K562 (cell line): ENCODE measurements around the gene ANAPC4. TPM values are rescaled to one million over a fixed set of nuclear protein-coding genes. Genes with fewer than 3 reads are reported as not detected.
A peak's percentile ranks its signal among the peaks of the same experiment; 100 is the strongest.

Source experiments
- CHD4 ChIP-seq: fragments of 200-600 bp; sonication (generic); IDR thresholded peaks from 3 replicates; pipeline ENCODE4 v1.6.1; 2012; ENCODE audit warnings: low read depth, mild to moderate bottlenecking, mixed read lengths, low read length, inconsistent platforms; ENCODE audit not compliant: insufficient read depth, insufficient replicate concordance, poor library complexity, severe bottlenecking
- DPF2 ChIP-seq: fragments of 450-650 bp; IDR thresholded peaks from 2 replicates; pipeline ENCODE4 v1.6.1; 2016
- PHF21A ChIP-seq: fragments of 450-650 bp; IDR thresholded peaks from 2 replicates; pipeline ENCODE4 v1.6.1; 2017; ENCODE audit warnings: low read depth, borderline replicate concordance
- POLR2H ChIP-seq: IDR thresholded peaks from 2 replicates; pipeline ENCODE4 v1.6.1; 2016; ENCODE audit warnings: missing genetic modification characterization, low read depth, mild to moderate bottlenecking, control low read depth, missing compliant biosample characterization, moderate library complexity
- SMC3 ChIP-seq: conservative IDR thresholded peaks from 2 replicates; pipeline ENCODE4 v1.6.1; 2011; ENCODE audit warnings: low read depth, low read length, improper control_type of control experiment; ENCODE audit not compliant: insufficient read depth
- SP2 ChIP-seq: IDR thresholded peaks from 2 replicates; pipeline ENCODE4 v1.6.1; 2011; ENCODE audit warnings: mild to moderate bottlenecking, low read depth, low read length, moderate library complexity; ENCODE audit not compliant: poor library complexity, severe bottlenecking; ENCODE audit errors: extremely low read depth
- SRF ChIP-seq, 2 experiments: fragments of 250-450, 450-650 bp in 1 of 2; sonication (Bioruptor Pico) in 1 of 2; sonication (generic) in 1 of 2; formaldehyde crosslinking; IDR thresholded peaks; 2 replicates each; pipeline versions ENCODE4 v1.5.0 to v1.5.1; 2020 to 2022; ENCODE audit warnings: mild to moderate bottlenecking in 1 of 2, missing genetic modification reagents in 1 of 2
- TGIF2 ChIP-seq: sonication (generic); formaldehyde crosslinking; IDR thresholded peaks from 2 replicates; pipeline ENCODE4 v1.8.1; 2022; ENCODE audit warnings: mild to moderate bottlenecking, missing genetic modification reagents, moderate library complexity
- XRCC5 ChIP-seq: fragments of 200-400 bp; formaldehyde crosslinking; IDR thresholded peaks from 2 replicates; pipeline ENCODE4 v1.6.1; 2017; ENCODE audit warnings: low read depth, mild to moderate bottlenecking, low read length
- ZNF644 ChIP-seq: fragments of 200-800 bp; sonication (Bioruptor generic); IDR thresholded peaks from 2 replicates; pipeline ENCODE4 v1.6.1; 2016; ENCODE audit warnings: low read depth, missing genetic modification characterization, missing compliant biosample characterization
- polyA plus RNA-seq, 8 experiments: library from polyadenylated mRNA; depleted of rRNA in 4 of 8; stranded (reverse) in 5 of 8; unstranded in 3 of 8; fragments of >200 nt; fragmentation: Nextera tagmentation in 2 of 8; fragmentation: Illumina TruSeq in 1 of 8; extraction: Ambion mirVana in 2 of 8; extraction: Trizol in 1 of 8; gene quantifications; 2 replicates each; pipeline versions ENCODE4 v1.2.1 to v1.2.3, GENCODE V29; 2011 to 2014; ENCODE audit warnings: inconsistent platforms in 1 of 8, missing spikeins in 1 of 8
- total RNA-seq, 7 experiments: library from RNA; depleted of rRNA in 6 of 7; stranded (reverse); fragments of >200 nt in 6 of 7; fragmentation: Illumina TruSeq in 2 of 7; extraction: Trizol in 2 of 7; gene quantifications; 2 replicates each; pipeline versions ENCODE4 v1.2.1 to v1.2.3, GENCODE V29; 2011 to 2021; ENCODE audit warnings: low replicate concordance in 1 of 7
- TF ChIP-seq, protein P1 (sequence below), 3 experiments: IDR thresholded peaks in 2 of 3; conservative IDR thresholded peaks in 1 of 3; 2 replicates each; pipeline ENCODE4 v1.5.1; 2011 to 2012; ENCODE audit warnings: low read length in 3 of 3, mild to moderate bottlenecking in 3 of 3, control low read depth in 2 of 3, improper control_type of control experiment in 1 of 3, inconsistent platforms in 1 of 3, low read depth in 1 of 3, mixed read lengths in 1 of 3, moderate library complexity in 1 of 3; ENCODE audit not compliant: insufficient read depth in 2 of 3
- TF ChIP-seq, protein P2 (sequence below): fragments of 450-650 bp; formaldehyde crosslinking; IDR thresholded peaks from 2 replicates; pipeline ENCODE4 v1.4.0; 2020; ENCODE audit warnings: mild to moderate bottlenecking, moderate library complexity
- TF ChIP-seq, protein P3 (sequence below): sonication (generic); formaldehyde crosslinking; IDR thresholded peaks from 2 replicates; pipeline ENCODE4 v1.9.0; 2022; ENCODE audit warnings: mild to moderate bottlenecking, missing genetic modification reagents
- TF ChIP-seq, protein P4 (sequence below): fragments of 450-650 bp; IDR thresholded peaks from 2 replicates; pipeline ENCODE4 v1.6.1; 2016; ENCODE audit warnings: mild to moderate bottlenecking
- TF ChIP-seq, protein P5 (sequence below): fragments of 250-450 bp; sonication (Bioruptor Pico); IDR thresholded peaks from 2 replicates; pipeline ENCODE4 v1.8.0; 2021; ENCODE audit warnings: borderline replicate concordance, mild to moderate bottlenecking, moderate library complexity; ENCODE audit not compliant: poor library complexity, severe bottlenecking

The ANAPC4 gene
- total and polyA plus RNA-seq, 9 of the 15 experiments (the other 6 are each of a cell fraction or from before 2014, with no cell fraction given): 23.9 to 47.0 (median 31.9) TPM

DNA sequence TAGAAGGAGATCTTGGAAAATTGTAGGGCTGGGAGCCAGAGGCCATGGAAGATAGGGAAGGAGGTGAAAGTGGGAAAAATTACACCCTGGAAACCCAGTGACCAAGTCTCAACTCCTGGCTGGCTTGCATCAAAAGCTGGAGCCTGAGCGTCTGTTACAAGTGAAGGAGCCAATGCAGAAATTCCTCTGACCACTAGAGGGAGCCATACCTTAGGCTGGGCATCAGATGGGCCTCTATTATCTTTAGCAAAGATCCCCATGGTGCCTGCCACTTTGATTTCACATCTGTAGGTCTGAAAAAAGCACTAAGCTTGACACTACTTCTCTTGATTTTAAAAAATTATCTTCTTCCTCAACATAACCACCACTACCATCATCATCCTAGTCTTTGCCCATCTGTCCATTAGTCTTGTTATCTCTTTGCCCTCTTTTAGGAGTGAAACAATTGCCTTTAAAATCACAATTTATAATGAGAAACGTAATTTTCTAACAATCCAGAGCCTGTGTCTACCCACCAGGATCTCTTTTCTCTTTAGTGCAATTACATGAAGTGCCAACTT lies 62.9 kb downstream of the ANAPC4 start (continued):
- TF ChIP-seq SP2: no peak
- TF ChIP-seq POLR2H (tag): no peak
- TF ChIP-seq, protein P1, sequence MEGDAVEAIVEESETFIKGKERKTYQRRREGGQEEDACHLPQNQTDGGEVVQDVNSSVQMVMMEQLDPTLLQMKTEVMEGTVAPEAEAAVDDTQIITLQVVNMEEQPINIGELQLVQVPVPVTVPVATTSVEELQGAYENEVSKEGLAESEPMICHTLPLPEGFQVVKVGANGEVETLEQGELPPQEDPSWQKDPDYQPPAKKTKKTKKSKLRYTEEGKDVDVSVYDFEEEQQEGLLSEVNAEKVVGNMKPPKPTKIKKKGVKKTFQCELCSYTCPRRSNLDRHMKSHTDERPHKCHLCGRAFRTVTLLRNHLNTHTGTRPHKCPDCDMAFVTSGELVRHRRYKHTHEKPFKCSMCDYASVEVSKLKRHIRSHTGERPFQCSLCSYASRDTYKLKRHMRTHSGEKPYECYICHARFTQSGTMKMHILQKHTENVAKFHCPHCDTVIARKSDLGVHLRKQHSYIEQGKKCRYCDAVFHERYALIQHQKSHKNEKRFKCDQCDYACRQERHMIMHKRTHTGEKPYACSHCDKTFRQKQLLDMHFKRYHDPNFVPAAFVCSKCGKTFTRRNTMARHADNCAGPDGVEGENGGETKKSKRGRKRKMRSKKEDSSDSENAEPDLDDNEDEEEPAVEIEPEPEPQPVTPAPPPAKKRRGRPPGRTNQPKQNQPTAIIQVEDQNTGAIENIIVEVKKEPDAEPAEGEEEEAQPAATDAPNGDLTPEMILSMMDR (IDR thresholded peaks at IDR 0.05 in 2 of 3, conservative IDR thresholded peaks at IDR 0.05 in 1 of 3; ENCODE audit: insufficient read depth in 2 of 3, low read depth in 1 of 3, low read length in 3 of 3): peak; percentile 81 to 89 (median 85)
- TF ChIP-seq DPF2: no peak
- no peak for TF ChIP-seq TGIF2
- no peak for TF ChIP-seq XRCC5
- TF ChIP-seq CHD4: no peak
- TF ChIP-seq PHF21A: no peak
- TF ChIP-seq, protein P2, sequence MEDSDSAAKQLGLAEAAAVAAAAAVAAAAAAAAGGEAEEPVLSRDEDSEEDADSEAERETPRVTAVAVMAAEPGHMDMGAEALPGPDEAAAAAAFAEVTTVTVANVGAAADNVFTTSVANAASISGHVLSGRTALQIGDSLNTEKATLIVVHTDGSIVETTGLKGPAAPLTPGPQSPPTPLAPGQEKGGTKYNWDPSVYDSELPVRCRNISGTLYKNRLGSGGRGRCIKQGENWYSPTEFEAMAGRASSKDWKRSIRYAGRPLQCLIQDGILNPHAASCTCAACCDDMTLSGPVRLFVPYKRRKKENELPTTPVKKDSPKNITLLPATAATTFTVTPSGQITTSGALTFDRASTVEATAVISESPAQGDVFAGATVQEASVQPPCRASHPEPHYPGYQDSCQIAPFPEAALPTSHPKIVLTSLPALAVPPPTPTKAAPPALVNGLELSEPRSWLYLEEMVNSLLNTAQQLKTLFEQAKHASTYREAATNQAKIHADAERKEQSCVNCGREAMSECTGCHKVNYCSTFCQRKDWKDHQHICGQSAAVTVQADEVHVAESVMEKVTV (CRISPR knock-in tag): no peak
- TF ChIP-seq SRF (CRISPR knock-in tag; IDR thresholded peaks at IDR 0.05): no peak
- TF ChIP-seq SMC3: peak; percentile 59; the same call in 1 of the 2 replicates
- TF ChIP-seq, protein P3, sequence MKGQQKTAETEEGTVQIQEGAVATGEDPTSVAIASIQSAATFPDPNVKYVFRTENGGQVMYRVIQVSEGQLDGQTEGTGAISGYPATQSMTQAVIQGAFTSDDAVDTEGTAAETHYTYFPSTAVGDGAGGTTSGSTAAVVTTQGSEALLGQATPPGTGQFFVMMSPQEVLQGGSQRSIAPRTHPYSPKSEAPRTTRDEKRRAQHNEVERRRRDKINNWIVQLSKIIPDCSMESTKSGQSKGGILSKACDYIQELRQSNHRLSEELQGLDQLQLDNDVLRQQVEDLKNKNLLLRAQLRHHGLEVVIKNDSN: peak; percentile 69
- TF ChIP-seq, protein P4, sequence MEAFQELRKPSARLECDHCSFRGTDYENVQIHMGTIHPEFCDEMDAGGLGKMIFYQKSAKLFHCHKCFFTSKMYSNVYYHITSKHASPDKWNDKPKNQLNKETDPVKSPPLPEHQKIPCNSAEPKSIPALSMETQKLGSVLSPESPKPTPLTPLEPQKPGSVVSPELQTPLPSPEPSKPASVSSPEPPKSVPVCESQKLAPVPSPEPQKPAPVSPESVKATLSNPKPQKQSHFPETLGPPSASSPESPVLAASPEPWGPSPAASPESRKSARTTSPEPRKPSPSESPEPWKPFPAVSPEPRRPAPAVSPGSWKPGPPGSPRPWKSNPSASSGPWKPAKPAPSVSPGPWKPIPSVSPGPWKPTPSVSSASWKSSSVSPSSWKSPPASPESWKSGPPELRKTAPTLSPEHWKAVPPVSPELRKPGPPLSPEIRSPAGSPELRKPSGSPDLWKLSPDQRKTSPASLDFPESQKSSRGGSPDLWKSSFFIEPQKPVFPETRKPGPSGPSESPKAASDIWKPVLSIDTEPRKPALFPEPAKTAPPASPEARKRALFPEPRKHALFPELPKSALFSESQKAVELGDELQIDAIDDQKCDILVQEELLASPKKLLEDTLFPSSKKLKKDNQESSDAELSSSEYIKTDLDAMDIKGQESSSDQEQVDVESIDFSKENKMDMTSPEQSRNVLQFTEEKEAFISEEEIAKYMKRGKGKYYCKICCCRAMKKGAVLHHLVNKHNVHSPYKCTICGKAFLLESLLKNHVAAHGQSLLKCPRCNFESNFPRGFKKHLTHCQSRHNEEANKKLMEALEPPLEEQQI: no peak
- TF ChIP-seq, protein P5, sequence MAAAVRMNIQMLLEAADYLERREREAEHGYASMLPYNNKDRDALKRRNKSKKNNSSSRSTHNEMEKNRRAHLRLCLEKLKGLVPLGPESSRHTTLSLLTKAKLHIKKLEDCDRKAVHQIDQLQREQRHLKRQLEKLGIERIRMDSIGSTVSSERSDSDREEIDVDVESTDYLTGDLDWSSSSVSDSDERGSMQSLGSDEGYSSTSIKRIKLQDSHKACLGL (CRISPR knock-in tag): no peak
- TF ChIP-seq ZNF644: no peak
